ENCODE data around the gene TMC7. TPM values are rescaled to one million over a fixed set of nuclear protein-coding genes. Genes with fewer than 3 reads are reported as not detected.
A peak's percentile ranks its signal among the peaks of the same experiment; 100 is the strongest.

TMC7 gene
- total RNA-seq, 2 donors from 2014 or later = 1.6 to 2.9 TPM

DNA sequence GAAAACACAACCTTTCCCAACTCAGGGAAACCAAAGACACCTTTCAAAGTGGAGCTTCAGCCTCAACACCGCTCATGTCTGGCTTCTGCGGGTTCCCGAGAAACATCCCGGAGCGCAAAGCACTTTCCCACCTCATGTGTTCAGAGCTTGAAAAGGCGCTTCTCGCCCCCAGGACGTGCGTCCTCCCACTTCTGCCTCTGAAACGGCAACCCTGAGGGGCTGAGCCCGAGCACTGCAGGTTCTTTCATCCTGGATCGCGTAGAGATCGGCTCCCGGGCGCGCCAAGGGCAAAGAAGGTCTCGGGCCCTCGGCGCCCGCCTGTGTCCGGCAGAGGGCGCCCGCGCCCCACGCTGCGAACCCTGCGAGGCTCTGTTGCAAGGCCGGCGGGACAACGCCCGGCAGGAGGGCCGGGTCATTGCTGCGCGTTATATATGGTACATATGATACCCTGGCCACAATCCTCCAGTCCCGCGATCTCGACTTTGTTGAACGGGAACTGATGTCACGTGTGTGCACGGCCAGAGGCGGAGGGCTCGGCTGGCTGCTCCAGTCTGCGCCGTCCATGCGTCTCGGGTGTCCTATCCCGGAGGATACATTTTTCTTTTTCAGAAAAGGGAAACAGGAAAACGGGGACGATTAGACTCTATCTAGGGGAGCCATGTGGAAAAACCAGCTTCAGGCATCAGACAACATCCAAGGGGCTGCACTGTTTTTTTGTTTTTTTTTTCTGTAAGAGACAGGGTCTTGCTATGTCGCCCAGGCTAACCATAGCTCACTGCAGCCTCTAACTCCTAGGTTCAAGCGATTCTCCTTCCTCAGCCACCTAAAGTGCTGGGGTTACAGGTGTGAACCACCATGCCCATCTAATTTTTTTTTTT lies 102.8 kb downstream of the TMC7 start:
- H3K9me3 ChIP-seq = no peaks in the 10 kb centered on the region
- WGBS = 9% methylated on average over 47 of the region's 52 CpGs
- H3K27ac ChIP-seq = peak overlapping the region; percentile 8 to 39
- no peaks in the 10 kb centered on the region for H3K27me3 ChIP-seq (replicated peaks; ENCODE audit: insufficient read depth)
- no peak for TF ChIP-seq POLR2A (IDR thresholded peaks at IDR 0.05)
- TF ChIP-seq, protein P1, sequence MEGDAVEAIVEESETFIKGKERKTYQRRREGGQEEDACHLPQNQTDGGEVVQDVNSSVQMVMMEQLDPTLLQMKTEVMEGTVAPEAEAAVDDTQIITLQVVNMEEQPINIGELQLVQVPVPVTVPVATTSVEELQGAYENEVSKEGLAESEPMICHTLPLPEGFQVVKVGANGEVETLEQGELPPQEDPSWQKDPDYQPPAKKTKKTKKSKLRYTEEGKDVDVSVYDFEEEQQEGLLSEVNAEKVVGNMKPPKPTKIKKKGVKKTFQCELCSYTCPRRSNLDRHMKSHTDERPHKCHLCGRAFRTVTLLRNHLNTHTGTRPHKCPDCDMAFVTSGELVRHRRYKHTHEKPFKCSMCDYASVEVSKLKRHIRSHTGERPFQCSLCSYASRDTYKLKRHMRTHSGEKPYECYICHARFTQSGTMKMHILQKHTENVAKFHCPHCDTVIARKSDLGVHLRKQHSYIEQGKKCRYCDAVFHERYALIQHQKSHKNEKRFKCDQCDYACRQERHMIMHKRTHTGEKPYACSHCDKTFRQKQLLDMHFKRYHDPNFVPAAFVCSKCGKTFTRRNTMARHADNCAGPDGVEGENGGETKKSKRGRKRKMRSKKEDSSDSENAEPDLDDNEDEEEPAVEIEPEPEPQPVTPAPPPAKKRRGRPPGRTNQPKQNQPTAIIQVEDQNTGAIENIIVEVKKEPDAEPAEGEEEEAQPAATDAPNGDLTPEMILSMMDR (IDR thresholded peaks at IDR 0.05) = peak; percentile 98 to 99 (median 99)
- TF ChIP-seq POLR2AphosphoS5 (IDR thresholded peaks at IDR 0.05) = peak; percentile 80
- DNase-seq (ENCODE audit: low spot score) = peak; percentile 81
- peak overlapping the region; percentile 27 to 28 for H3K4me3 ChIP-seq
- intact Hi-C loops (cut with DNase I) = loop anchor here (2.0 to 10.0 kb wide), 4 partner anchors 48 to 416 kb away; partner anchors contain the start of gene SYT17
- H3K36me3 ChIP-seq = no peaks in the 10 kb centered on the region
- no peaks in the 10 kb centered on the region for H3K4me1 ChIP-seq (replicated peaks)

- TF ChIP-seq POLR2A (IDR thresholded peaks at IDR 0.05) (no peak), POLR2AphosphoS5 (IDR thresholded peaks at IDR 0.05) (no peak)
- TF ChIP-seq, protein P1 (IDR thresholded peaks at IDR 0.05) = no peak
- intact Hi-C loops (cut with DNase I) = loop anchor here (5.0 to 10.0 kb wide), 2 partner anchors 46 to 414 kb away; no protein-coding TSS in a partner anchor
- 71% methylated on average over 5 of the region's 5 CpGs for WGBS
- Histone ChIP-seq H3K4me1 (replicated peaks) (no peaks in the 10 kb centered on the region), H3K4me3 (no peak overlapping the region), H3K27me3 (replicated peaks; ENCODE audit: insufficient read depth) (no peaks in the 10 kb centered on the region), H3K36me3 (no peaks in the 10 kb centered on the region), H3K27ac (no peak overlapping the region), H3K9me3 (no peaks in the 10 kb centered on the region)
- DNase-seq (ENCODE audit: low spot score) = no peak
Observed at GRCh38 chr16:19088341-19088916, 104.7 kb downstream of the TMC7 start.

DNA sequence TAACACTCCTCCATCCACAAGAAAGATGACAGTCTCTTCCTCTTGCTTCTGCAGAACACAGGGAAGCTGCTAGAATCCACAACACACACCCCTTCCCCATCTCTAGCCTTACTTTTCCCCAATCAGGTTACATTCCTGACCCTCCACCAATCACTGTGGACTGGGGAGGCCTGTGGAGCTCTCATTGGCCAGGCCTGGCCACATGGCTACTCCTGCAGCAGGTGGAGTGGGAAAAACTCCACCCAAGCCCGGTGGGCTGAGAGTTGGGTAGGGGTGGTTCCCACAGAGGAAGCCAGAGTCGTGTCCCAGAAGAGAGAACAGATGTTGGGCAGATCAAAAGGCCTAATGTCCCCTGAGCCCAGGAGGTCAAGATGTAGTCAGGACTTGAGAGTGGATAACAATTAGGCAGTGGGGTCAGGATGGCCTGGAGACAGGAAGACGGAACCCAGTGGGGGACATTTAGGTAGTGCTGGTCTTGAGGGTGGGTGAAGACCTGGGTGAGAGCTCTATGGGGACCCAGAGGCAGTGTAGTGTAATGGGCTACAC lies 105.7 kb downstream of the TMC7 start:
- 91% methylated on average over 3 of the region's 3 CpGs for WGBS
- Histone ChIP-seq H3K27me3 (replicated peaks; ENCODE audit: insufficient read depth) (no peaks in the 10 kb centered on the region), H3K27ac (no peak overlapping the region), H3K36me3 (no peaks in the 10 kb centered on the region), H3K4me1 (replicated peaks) (no peaks in the 10 kb centered on the region), H3K9me3 (no peaks in the 10 kb centered on the region), H3K4me3 (no peak overlapping the region)
- TF ChIP-seq POLR2A (IDR thresholded peaks at IDR 0.05) (no peak), POLR2AphosphoS5 (IDR thresholded peaks at IDR 0.05) (no peak)
- TF ChIP-seq, protein P1 (IDR thresholded peaks at IDR 0.05) = no peak
- DNase-seq (ENCODE audit: low spot score) = no peak
- intact Hi-C loops (cut with DNase I) = loop anchor here (5.0 to 10.0 kb wide), 2 partner anchors 45 to 413 kb away; no protein-coding TSS in a partner anchor

- no peaks in the 10 kb centered on the region for H3K36me3 ChIP-seq
- H3K4me1 ChIP-seq (replicated peaks) = no peaks in the 10 kb centered on the region
- H3K27me3 ChIP-seq (replicated peaks; ENCODE audit: insufficient read depth) = no peaks in the 10 kb centered on the region
- H3K4me3 ChIP-seq = no peak overlapping the region
- no peak for TF ChIP-seq POLR2A (IDR thresholded peaks at IDR 0.05)
- no peak for TF ChIP-seq POLR2AphosphoS5 (IDR thresholded peaks at IDR 0.05)
- TF ChIP-seq, protein P1 (IDR thresholded peaks at IDR 0.05) = no peak
- intact Hi-C loops (cut with DNase I) = no loop called here
- no peak overlapping the region for H3K27ac ChIP-seq
- H3K9me3 ChIP-seq = no peaks in the 10 kb centered on the region
- DNase-seq (ENCODE audit: low spot score) = no peak
- WGBS = 97% methylated on average over 6 of the region's 6 CpGs
Observed at GRCh38 chr16:19090916-19091315, 107.2 kb downstream of the TMC7 start.

Data from prostate gland (tissue), 2 donors.